ENCODE results near the gene ZNF74.

DNA sequence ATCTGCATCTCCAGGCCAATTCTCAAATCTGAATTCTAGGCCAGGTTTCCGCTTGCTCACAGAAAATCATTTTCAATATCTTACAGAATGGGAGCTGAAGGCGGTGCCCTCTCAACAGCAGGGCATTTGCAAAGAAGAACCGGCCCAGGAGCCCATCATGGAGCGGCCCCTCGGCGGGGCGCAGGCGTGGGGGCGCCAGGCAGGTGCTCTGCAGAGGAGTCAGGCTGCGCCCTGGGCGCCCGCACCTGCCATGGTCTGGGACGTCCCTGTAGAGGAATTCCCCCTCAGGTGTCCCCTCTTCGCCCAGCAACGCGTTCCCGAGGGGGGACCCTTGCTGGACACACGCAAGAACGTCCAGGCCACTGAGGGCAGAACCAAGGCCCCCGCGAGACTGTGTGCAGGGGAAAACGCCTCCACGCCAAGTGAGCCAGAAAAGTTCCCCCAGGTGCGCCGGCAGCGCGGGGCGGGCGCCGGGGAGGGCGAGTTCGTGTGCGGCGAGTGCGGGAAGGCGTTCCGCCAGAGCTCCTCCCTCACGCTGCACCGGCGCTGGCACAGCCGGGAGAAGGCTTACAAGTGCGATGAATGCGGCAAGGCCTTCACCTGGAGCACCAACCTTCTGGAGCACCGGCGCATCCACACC lies 11.5 kb downstream of the ZNF74 start:
- TF ChIP-seq POLR2A (IDR thresholded peaks at IDR 0.05; ENCODE audit: low read depth, low read length): no peak
- TF ChIP-seq TAF1 (IDR thresholded peaks at IDR 0.05; ENCODE audit: borderline replicate concordance, low read depth, low read length): no peak
- TF ChIP-seq POLR2AphosphoS5 (IDR thresholded peaks at IDR 0.05; ENCODE audit: low read depth, low read length): no peak

All from GM12892 (cell line).